ENCODE data around the gene UPK2.

The UPK2 gene

DNA sequence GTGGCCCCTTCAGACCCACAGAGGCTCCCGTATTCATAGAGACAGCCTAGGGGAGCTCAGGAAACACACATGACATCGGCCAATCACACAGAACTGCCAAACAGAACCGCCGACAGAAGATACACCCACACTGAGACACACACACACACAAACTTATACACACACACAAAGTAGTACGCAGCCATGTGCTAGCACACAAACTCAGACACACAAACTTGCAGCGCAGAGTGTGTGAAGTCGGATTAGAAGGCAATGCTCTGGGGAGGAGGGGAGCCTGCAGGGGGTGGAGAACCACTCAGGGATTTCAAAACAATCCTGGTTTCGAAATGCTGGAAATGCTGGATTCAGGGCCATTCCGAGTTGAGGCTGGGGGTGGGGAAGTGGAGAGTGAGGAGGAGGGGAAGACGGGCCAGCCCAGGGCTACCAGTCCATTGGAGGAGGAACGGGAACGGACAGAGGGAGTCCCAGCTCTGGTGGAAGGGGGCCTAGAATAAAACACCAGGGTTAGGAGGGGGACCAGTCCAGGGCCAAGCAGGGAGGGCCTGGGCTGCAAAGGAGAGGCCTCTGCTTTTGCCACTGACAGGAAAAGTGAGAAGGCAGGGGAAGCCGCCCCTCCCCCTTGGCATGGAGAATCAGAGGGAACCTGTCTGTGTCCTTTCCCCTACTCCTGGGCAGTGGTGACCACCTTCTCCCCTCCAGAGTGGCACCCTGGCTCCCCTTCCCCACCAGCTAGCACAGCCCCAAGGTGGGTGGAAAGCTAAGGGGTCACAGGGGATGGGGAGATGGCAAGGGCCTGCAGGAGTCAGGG lies 34.8 kb upstream of the UPK2 start:
- Histone ChIP-seq H3K27ac (ENCODE audit: low read depth, low read length, poor library complexity, severe bottlenecking) (no peak overlapping the region), H3F3A (ENCODE audit: insufficient read depth, low read length) (no peaks in the 10 kb centered on the region), H3K79me2 (ENCODE audit: insufficient read depth, low read length) (no peaks in the 10 kb centered on the region)

DNA sequence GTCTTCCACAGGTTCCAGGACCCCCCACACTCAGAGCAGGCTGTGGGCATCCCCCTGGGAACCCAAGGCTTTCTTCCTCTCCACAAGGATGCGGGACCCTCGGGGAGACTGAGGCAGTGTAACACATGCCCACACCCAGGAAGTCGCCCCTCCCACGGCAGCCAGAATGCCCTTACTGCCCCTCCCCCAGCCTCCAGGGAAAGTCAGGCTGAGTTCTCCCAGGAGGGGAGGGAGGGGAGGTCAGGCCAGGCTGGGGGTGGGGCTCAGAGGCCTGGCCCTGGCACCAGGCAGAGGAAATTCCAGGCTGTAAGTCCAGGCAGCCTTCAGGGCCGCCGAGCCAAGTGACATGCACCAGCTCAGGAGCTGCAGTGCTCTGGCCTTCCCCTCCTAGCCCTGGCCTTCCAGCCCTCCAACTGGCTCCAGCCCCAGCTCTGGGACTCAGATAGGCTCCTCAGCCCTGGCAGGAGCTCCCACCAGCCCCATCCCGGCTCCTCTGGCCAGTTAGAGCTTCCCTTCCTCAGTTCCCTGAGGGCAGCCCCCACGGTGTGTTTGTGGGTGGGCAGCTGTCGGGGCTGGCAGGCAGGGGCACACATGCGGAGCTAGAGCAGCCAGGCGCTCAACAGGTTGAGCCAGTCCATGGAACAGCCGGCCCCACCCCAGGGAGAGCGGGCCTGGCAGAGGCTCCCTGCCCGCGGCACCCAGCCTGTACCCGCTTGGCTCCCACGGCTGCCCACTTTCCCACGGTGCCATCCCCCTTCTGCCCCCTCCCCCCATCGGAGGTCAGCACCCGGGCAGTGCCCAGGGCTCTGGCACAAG lies 34.0 kb upstream of the UPK2 start:
- H3K4me1 ChIP-seq (ENCODE audit: insufficient read depth, low read length, severe bottlenecking), result peaks cover 28% of the 10 kb centered on the region
- no peaks in the 10 kb centered on the region for H4K20me1 ChIP-seq (ENCODE audit: insufficient read depth, low read length)
- TF ChIP-seq, protein P1, sequence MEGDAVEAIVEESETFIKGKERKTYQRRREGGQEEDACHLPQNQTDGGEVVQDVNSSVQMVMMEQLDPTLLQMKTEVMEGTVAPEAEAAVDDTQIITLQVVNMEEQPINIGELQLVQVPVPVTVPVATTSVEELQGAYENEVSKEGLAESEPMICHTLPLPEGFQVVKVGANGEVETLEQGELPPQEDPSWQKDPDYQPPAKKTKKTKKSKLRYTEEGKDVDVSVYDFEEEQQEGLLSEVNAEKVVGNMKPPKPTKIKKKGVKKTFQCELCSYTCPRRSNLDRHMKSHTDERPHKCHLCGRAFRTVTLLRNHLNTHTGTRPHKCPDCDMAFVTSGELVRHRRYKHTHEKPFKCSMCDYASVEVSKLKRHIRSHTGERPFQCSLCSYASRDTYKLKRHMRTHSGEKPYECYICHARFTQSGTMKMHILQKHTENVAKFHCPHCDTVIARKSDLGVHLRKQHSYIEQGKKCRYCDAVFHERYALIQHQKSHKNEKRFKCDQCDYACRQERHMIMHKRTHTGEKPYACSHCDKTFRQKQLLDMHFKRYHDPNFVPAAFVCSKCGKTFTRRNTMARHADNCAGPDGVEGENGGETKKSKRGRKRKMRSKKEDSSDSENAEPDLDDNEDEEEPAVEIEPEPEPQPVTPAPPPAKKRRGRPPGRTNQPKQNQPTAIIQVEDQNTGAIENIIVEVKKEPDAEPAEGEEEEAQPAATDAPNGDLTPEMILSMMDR (IDR thresholded peaks at IDR 0.05; ENCODE audit: low read length), result no peak
- no peak for TF ChIP-seq EZH2 (IDR thresholded peaks at IDR 0.05; ENCODE audit: borderline replicate concordance, low read length)
- no peak overlapping the region for H2AFZ ChIP-seq (ENCODE audit: low read length)
- H3K9ac ChIP-seq (ENCODE audit: low read length), result no peak overlapping the region
- no peaks in the 10 kb centered on the region for H3K9me2 ChIP-seq (ENCODE audit: low read depth, low read length)
- H3K36me3 ChIP-seq (ENCODE audit: insufficient read depth, low read length), result no peaks in the 10 kb centered on the region
- H3K27ac ChIP-seq (ENCODE audit: low read depth, low read length, poor library complexity, severe bottlenecking), result no peak overlapping the region
- H3K4me2 ChIP-seq (ENCODE audit: low read length), result no peak overlapping the region
- H3K27me3 ChIP-seq (ENCODE audit: insufficient read depth, low read length), result no peaks in the 10 kb centered on the region
- no peaks in the 10 kb centered on the region for H3K9me3 ChIP-seq (ENCODE audit: low read length)
- H3K4me3 ChIP-seq (ENCODE audit: low read depth, low read length, poor library complexity, severe bottlenecking), result no peak overlapping the region
- no peaks in the 10 kb centered on the region for H3F3A ChIP-seq (ENCODE audit: insufficient read depth, low read length)
- no peaks in the 10 kb centered on the region for H3K79me2 ChIP-seq (ENCODE audit: insufficient read depth, low read length)

More for the DNA sequence above, 34.8 kb upstream of the UPK2 start:
- H2AFZ ChIP-seq (ENCODE audit: low read length), result no peak overlapping the region
- no peaks in the 10 kb centered on the region for H4K20me1 ChIP-seq (ENCODE audit: insufficient read depth, low read length)
- H3K4me2 ChIP-seq (ENCODE audit: low read length), result no peak overlapping the region; the same call in 1 of the 2 replicates
- H3K9ac ChIP-seq (ENCODE audit: low read length), result no peak overlapping the region
- TF ChIP-seq, protein P1 (IDR thresholded peaks at IDR 0.05; ENCODE audit: low read length), result no peak
- no peak for TF ChIP-seq EZH2 (IDR thresholded peaks at IDR 0.05; ENCODE audit: borderline replicate concordance, low read length)
- H3K4me1 ChIP-seq (ENCODE audit: insufficient read depth, low read length, severe bottlenecking), result peaks cover 22% of the 10 kb centered on the region
- no peaks in the 10 kb centered on the region for H3K9me2 ChIP-seq (ENCODE audit: low read depth, low read length)
- H3K4me3 ChIP-seq (ENCODE audit: low read depth, low read length, poor library complexity, severe bottlenecking), result no peak overlapping the region
- no peaks in the 10 kb centered on the region for H3K27me3 ChIP-seq (ENCODE audit: insufficient read depth, low read length)
- no peaks in the 10 kb centered on the region for H3K36me3 ChIP-seq (ENCODE audit: insufficient read depth, low read length)
- H3K9me3 ChIP-seq (ENCODE audit: low read length), result no peaks in the 10 kb centered on the region

DNA sequence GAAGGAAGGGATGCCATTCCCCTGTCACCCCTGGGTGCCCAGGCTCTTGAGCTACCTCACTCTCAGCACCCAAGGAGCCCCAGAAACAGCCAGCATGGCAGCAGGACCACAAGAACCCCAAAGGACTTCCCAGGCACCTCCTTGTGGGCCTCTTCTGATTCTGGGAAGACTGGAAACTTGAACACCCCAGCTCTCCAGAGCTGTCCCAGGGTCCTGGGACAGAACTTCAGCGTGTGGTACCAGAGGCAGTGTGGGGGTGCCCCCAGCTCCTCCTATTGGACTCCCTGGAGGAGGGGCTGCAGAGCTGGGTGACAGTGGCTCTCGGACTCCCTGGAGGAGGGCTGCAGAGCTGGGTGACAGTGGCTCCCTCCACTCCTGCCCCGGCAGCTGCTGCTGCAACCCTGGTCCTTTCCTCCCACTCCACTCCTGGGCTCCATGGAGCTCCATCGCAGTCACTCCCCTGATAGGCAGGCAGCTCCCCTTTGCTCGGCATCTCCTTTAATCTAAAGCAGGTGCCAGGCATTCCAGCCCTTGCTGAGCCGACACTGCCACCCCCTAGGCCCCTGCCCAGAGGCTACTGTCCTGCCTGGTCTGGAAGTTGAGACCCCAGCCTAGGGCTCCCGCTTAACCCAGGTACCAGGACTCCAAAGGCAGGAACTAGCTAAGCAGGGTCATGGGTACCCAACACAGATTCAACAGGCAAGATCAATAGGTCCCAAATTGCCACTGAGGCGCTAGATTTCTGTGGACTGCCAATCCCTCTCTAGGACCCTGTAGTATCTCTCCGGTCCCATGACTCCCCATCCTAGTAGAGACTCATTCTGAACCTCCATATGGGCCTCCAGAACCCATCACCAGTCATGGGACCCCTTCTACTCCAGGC lies 33.1 kb upstream of the UPK2 start:
- Histone ChIP-seq H3K4me3 (ENCODE audit: low read depth, low read length, poor library complexity, severe bottlenecking) (no peak overlapping the region), H3K9me3 (ENCODE audit: low read length) (no peaks in the 10 kb centered on the region), H3K27me3 (ENCODE audit: insufficient read depth, low read length) (no peaks in the 10 kb centered on the region), H3K9ac (ENCODE audit: low read length) (no peak overlapping the region), H3K4me2 (ENCODE audit: low read length) (no peak overlapping the region), H3F3A (ENCODE audit: insufficient read depth, low read length) (no peaks in the 10 kb centered on the region), H3K36me3 (ENCODE audit: insufficient read depth, low read length) (no peaks in the 10 kb centered on the region), H3K4me1 (ENCODE audit: insufficient read depth, low read length, severe bottlenecking) (peaks cover 28% of the 10 kb centered on the region), H3K79me2 (ENCODE audit: insufficient read depth, low read length) (no peaks in the 10 kb centered on the region), H2AFZ (ENCODE audit: low read length) (no peak overlapping the region), H3K9me2 (ENCODE audit: low read depth, low read length) (no peaks in the 10 kb centered on the region), H4K20me1 (ENCODE audit: insufficient read depth, low read length) (no peaks in the 10 kb centered on the region), H3K27ac (ENCODE audit: low read depth, low read length, poor library complexity, severe bottlenecking) (no peak overlapping the region)
- TF ChIP-seq, protein P1 (IDR thresholded peaks at IDR 0.05; ENCODE audit: low read length), result no peak

All from OCI-LY1 (cell line).